ENCODE data around the gene ASTE1.

Gene ASTE1

DNA sequence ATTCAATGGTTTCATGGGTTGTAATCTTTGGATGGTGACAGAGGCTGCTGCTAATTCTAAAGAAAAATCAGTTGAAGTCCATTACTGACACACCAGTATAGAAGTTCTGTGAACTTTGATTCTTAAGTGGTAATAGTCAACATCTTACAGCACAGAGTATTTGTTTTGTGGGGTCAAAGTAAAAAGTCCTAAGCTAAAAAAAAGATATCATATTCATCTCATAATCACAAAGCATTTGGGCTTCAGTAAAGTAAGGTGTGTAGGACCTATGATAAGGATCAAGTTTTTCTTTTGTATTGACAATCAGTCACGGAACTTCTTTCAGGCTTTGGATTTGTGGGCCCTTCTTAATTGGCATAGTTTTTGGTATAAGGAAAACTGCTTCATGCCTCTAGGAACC is 1.1 kb downstream of the ASTE1 start:
- Histone ChIP-seq H3K4me3 (ENCODE audit: low read depth, low read length) (no peak overlapping the region), H2BK120ac (ENCODE audit: insufficient read depth, low read length, poor library complexity) (no peak overlapping the region), H2AK5ac (ENCODE audit: low read length) (no peak overlapping the region), H3K79me2 (ENCODE audit: control insufficient read depth, insufficient read depth, low read length, poor library complexity) (peaks cover 5% of the 10 kb centered on the region), H3K36me3 (ENCODE audit: control insufficient read depth in 1 of 2, insufficient read depth in 2 of 2, low read length in 2 of 2) (peaks cover 0 to 2% of the 10 kb centered on the region in 2 experiments), H4K91ac (ENCODE audit: low read depth, low read length) (no peak overlapping the region), H2BK5ac (ENCODE audit: low read depth, low read length, poor library complexity) (no peak overlapping the region), H4K12ac (ENCODE audit: low read depth, low read length) (no peak overlapping the region), H3K4ac (ENCODE audit: low read depth, low read length) (no peak overlapping the region), H3K4me1 (ENCODE audit: control insufficient read depth in 1 of 2, insufficient read depth in 2 of 2, low read length in 2 of 2) (peaks cover 4 to 10% of the 10 kb centered on the region in 2 experiments), H3K27me3 (ENCODE audit: insufficient read depth, low read length) (no peaks in the 10 kb centered on the region), H3K4me2 (ENCODE audit: low read length) (no peak overlapping the region), H3K23ac (ENCODE audit: low read length) (no peak overlapping the region), H4K8ac (ENCODE audit: low read depth, low read length) (no peak overlapping the region), H3K79me1 (ENCODE audit: low read length) (peaks cover 14% of the 10 kb centered on the region), H3K27ac (ENCODE audit: low read depth, low read length) (no peak overlapping the region), H2AFZ (ENCODE audit: insufficient read depth, low read length, poor library complexity) (no peak overlapping the region), H3K18ac (ENCODE audit: low read length) (no peak overlapping the region), H3K9me3 (ENCODE audit: insufficient read depth, low read depth, low read length) (no peaks in the 10 kb centered on the region), H2BK12ac (ENCODE audit: low read length) (no peak overlapping the region), H3K14ac (ENCODE audit: low read length) (no peak overlapping the region), H3K9ac (ENCODE audit: low read length) (no peak overlapping the region)
- no CpG with 5 or more reads among the region's 1 CpG for WGBS (ENCODE audit: extremely low coverage, insufficient coverage, insufficient read length)
- no peak for DNase-seq

DNA sequence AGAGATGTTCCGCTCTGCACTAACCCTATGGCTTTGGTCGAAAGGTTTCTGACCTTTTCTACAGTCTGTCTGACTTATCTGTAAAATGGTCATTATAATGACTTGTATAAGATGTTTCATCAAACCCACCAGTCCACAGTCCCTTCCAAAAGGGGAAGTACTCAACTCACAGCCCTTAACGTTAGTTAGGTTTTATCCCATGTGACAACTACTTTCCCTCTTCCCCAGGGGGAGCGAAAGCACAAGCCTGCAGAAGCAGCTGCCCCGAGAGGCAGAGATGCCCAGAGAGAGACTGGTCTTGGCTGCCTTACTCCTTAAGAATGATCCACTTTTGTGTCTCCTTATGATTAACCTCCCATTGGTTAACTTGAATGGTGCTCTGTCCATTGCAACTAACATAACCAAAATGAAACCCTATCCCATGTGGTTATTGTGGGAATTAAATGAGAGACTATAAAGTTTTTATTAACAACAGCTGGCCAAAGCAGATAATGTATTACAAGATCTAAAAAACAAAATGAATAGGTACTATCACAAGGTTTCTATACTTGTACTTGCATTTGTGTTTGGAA is 6.4 kb downstream of the ASTE1 start:
- peaks cover 2 to 9% of the 10 kb centered on the region in 2 experiments for H3K36me3 ChIP-seq (ENCODE audit: control insufficient read depth in 1 of 2, insufficient read depth in 2 of 2, low read length in 2 of 2)
- H3K4me2 ChIP-seq (ENCODE audit: low read length), result no peak overlapping the region
- H3K14ac ChIP-seq (ENCODE audit: low read length), result no peak overlapping the region
- H3K4me3 ChIP-seq (ENCODE audit: low read depth, low read length), result no peak overlapping the region
- no peak overlapping the region for H2BK5ac ChIP-seq (ENCODE audit: low read depth, low read length, poor library complexity)
- no peak overlapping the region for H3K18ac ChIP-seq (ENCODE audit: low read length)
- DNase-seq, result no peak
- H2AK5ac ChIP-seq (ENCODE audit: low read length), result no peak overlapping the region
- no peak overlapping the region for H4K91ac ChIP-seq (ENCODE audit: low read depth, low read length)
- no peaks in the 10 kb centered on the region for H3K9me3 ChIP-seq (ENCODE audit: insufficient read depth, low read depth, low read length)
- WGBS (ENCODE audit: extremely low coverage, insufficient coverage, insufficient read length), result no CpG with 5 or more reads among the region's 5 CpGs
- H2AFZ ChIP-seq (ENCODE audit: insufficient read depth, low read length, poor library complexity), result no peak overlapping the region
- H4K8ac ChIP-seq (ENCODE audit: low read depth, low read length), result no peak overlapping the region
- no peaks in the 10 kb centered on the region for H3K27me3 ChIP-seq (ENCODE audit: insufficient read depth, low read length)
- no peak overlapping the region for H3K27ac ChIP-seq (ENCODE audit: low read depth, low read length)
- no peak overlapping the region for H2BK12ac ChIP-seq (ENCODE audit: low read length)
- no peaks in the 10 kb centered on the region for H3K4me1 ChIP-seq (ENCODE audit: control insufficient read depth in 1 of 2, insufficient read depth in 2 of 2, low read length in 2 of 2)
- H4K12ac ChIP-seq (ENCODE audit: low read depth, low read length), result no peak overlapping the region
- H2BK120ac ChIP-seq (ENCODE audit: insufficient read depth, low read length, poor library complexity), result no peak overlapping the region
- no peak overlapping the region for H3K4ac ChIP-seq (ENCODE audit: low read depth, low read length)
- H3K79me2 ChIP-seq (ENCODE audit: control insufficient read depth, insufficient read depth, low read length, poor library complexity), result no peaks in the 10 kb centered on the region
- H3K79me1 ChIP-seq (ENCODE audit: low read length), result no peaks in the 10 kb centered on the region
- H3K23ac ChIP-seq (ENCODE audit: low read length), result no peak overlapping the region
- no peak overlapping the region for H3K9ac ChIP-seq (ENCODE audit: low read length)

GRCh38 chr3:131018970-131019369 is 7.7 kb downstream of the ASTE1 start:
- no peak overlapping the region for H4K8ac ChIP-seq (ENCODE audit: low read depth, low read length)
- WGBS (ENCODE audit: extremely low coverage, insufficient coverage, insufficient read length), result no CpG with 5 or more reads among the region's 3 CpGs
- H4K91ac ChIP-seq (ENCODE audit: low read depth, low read length), result no peak overlapping the region

GRCh38 chr3:131009698-131010097 is 16.9 kb downstream of the ASTE1 start:
- Histone ChIP-seq H3K27me3 (ENCODE audit: insufficient read depth, low read length) (no peaks in the 10 kb centered on the region), H3K9me3 (ENCODE audit: insufficient read depth, low read depth, low read length) (no peaks in the 10 kb centered on the region), H3K79me1 (ENCODE audit: low read length) (no peaks in the 10 kb centered on the region), H4K8ac (ENCODE audit: low read depth, low read length) (no peak overlapping the region), H3K4me1 (ENCODE audit: control insufficient read depth in 1 of 2, insufficient read depth in 2 of 2, low read length in 2 of 2) (no peaks in the 10 kb centered on the region), H2AK5ac (ENCODE audit: low read length) (no peak overlapping the region), H3K9ac (ENCODE audit: low read length) (no peak overlapping the region), H3K4me2 (ENCODE audit: low read length) (no peak overlapping the region), H2BK120ac (ENCODE audit: insufficient read depth, low read length, poor library complexity) (no peak overlapping the region), H3K79me2 (ENCODE audit: control insufficient read depth, insufficient read depth, low read length, poor library complexity) (no peaks in the 10 kb centered on the region), H3K36me3 (ENCODE audit: control insufficient read depth in 1 of 2, insufficient read depth in 2 of 2, low read length in 2 of 2) (peaks cover 5 to 19% of the 10 kb centered on the region in 2 experiments), H2BK12ac (ENCODE audit: low read length) (no peak overlapping the region), H2AFZ (ENCODE audit: insufficient read depth, low read length, poor library complexity) (no peak overlapping the region), H2BK5ac (ENCODE audit: low read depth, low read length, poor library complexity) (no peak overlapping the region), H4K91ac (ENCODE audit: low read depth, low read length) (no peak overlapping the region), H3K4ac (ENCODE audit: low read depth, low read length) (no peak overlapping the region), H3K14ac (ENCODE audit: low read length) (no peak overlapping the region), H3K4me3 (ENCODE audit: low read depth, low read length) (no peak overlapping the region), H3K23ac (ENCODE audit: low read length) (no peak overlapping the region), H3K18ac (ENCODE audit: low read length) (no peak overlapping the region), H3K27ac (ENCODE audit: low read depth, low read length) (no peak overlapping the region), H4K12ac (ENCODE audit: low read depth, low read length) (no peak overlapping the region)
- WGBS (ENCODE audit: extremely low coverage, insufficient coverage, insufficient read length), result no CpG with 5 or more reads among the region's 1 CpG
- no peak for DNase-seq

More at GRCh38 chr3:131018970-131019369, 7.7 kb downstream of the ASTE1 start:
- Histone ChIP-seq H3K18ac (ENCODE audit: low read length) (no peak overlapping the region), H3K79me1 (ENCODE audit: low read length) (no peaks in the 10 kb centered on the region), H3K36me3 (ENCODE audit: control insufficient read depth in 1 of 2, insufficient read depth in 2 of 2, low read length in 2 of 2) (peaks cover 2 to 11% of the 10 kb centered on the region in 2 experiments), H2BK120ac (ENCODE audit: insufficient read depth, low read length, poor library complexity) (no peak overlapping the region), H3K27me3 (ENCODE audit: insufficient read depth, low read length) (no peaks in the 10 kb centered on the region), H3K4me2 (ENCODE audit: low read length) (no peak overlapping the region), H3K23ac (ENCODE audit: low read length) (no peak overlapping the region), H2BK12ac (ENCODE audit: low read length) (no peak overlapping the region), H3K9me3 (ENCODE audit: insufficient read depth, low read depth, low read length) (no peaks in the 10 kb centered on the region), H2AK5ac (ENCODE audit: low read length) (no peak overlapping the region), H3K4me3 (ENCODE audit: low read depth, low read length) (no peak overlapping the region), H3K14ac (ENCODE audit: low read length) (no peak overlapping the region), H3K4ac (ENCODE audit: low read depth, low read length) (no peak overlapping the region), H3K79me2 (ENCODE audit: control insufficient read depth, insufficient read depth, low read length, poor library complexity) (no peaks in the 10 kb centered on the region), H3K27ac (ENCODE audit: low read depth, low read length) (no peak overlapping the region), H2AFZ (ENCODE audit: insufficient read depth, low read length, poor library complexity) (no peak overlapping the region), H2BK5ac (ENCODE audit: low read depth, low read length, poor library complexity) (no peak overlapping the region), H4K12ac (ENCODE audit: low read depth, low read length) (no peak overlapping the region), H3K4me1 (ENCODE audit: control insufficient read depth in 1 of 2, insufficient read depth in 2 of 2, low read length in 2 of 2) (no peaks in the 10 kb centered on the region), H3K9ac (ENCODE audit: low read length) (no peak overlapping the region)
- no peak for DNase-seq

All from trophoblast cell (in vitro differentiated cells and primary cell).